GM08714 (cell line): ENCODE results near the gene CEP128.
"Not testable (repeated sequence)": the region's sequence is repeated elsewhere in the genome, so short reads cannot be mapped to it uniquely, and the experiment has no call there.

Experiments
- H3K4me3 ChIP-seq: fragments of 200-500 bp; sonication (Bioruptor generic); 2 replicates; pipeline ENCODE4 v1.5.1; 2014; ENCODE audit warnings: mild to moderate bottlenecking, low read length, inconsistent platforms
- ZNF274 ChIP-seq: IDR thresholded peaks from 2 replicates; pipeline ENCODE4 v1.6.1; 2012; ENCODE audit warnings: mild to moderate bottlenecking, low read depth, low read length

CEP128 gene

GRCh38 chr14:80933282-80933681, 8.3 kb downstream of the CEP128 start:
- no peak for TF ChIP-seq ZNF274
- H3K4me3 ChIP-seq = no peak overlapping the region

GRCh38 chr14:80930836-80931389, 10.6 kb downstream of the CEP128 start:
- no peak for TF ChIP-seq ZNF274
- peak overlapping the region; percentile 4; the same call in 1 of the 2 replicates for H3K4me3 ChIP-seq

- H3K4me3 ChIP-seq = peak overlapping the region; percentile 23; the same call in 1 of the 2 replicates
- no peak for TF ChIP-seq ZNF274
These were observed 11.4 kb downstream of the CEP128 start for GRCh38 chr14:80930095-80930494.

GRCh38 chr14:80927083-80927989, 14.2 kb downstream of the CEP128 start:
- no peak for TF ChIP-seq ZNF274
- no peak overlapping the region for H3K4me3 ChIP-seq

DNA sequence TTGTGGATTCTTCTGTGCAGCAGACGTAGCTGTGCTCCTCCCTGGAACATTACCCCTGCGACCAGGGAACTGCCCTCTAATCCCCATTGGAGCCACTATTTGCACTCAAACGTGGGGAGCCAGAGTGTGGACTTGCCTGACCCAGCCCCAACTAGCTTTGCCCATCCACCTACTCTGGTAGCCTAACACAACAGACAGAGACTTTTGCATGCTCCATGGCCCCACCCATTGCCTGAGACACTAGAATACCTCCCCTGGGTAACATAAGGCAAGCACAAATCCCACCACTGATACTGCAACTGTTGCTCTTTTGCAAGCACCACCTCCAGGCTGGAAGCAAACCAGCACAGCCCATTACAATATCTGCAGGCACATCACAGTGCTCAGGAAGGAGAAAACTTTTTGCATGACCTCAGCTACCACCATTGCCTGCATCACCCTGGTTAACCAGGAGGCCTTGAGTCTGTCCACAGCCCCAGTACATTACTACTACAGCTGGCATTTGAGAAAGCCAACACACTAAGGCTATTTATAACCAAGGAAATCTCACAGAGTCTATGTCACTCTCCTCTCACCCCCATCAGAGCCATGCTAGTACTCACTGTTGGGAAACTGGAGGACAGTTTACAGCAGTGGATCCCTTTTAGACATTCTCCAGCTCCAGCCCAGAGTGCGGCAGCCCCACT, 15.0 kb downstream of the CEP128 start:
- no peak for TF ChIP-seq ZNF274
- H3K4me3 ChIP-seq = no peak overlapping the region

GRCh38 chr14:80924365-80925103, 17.0 kb downstream of the CEP128 start:
- no peak for TF ChIP-seq ZNF274

GRCh38 chr14:80923368-80923767, 18.2 kb downstream of the CEP128 start:
- no peak for TF ChIP-seq ZNF274
- no peak overlapping the region for H3K4me3 ChIP-seq

More at GRCh38 chr14:80924365-80925103, 17.0 kb downstream of the CEP128 start:
- H3K4me3 ChIP-seq = no peak overlapping the region

DNA sequence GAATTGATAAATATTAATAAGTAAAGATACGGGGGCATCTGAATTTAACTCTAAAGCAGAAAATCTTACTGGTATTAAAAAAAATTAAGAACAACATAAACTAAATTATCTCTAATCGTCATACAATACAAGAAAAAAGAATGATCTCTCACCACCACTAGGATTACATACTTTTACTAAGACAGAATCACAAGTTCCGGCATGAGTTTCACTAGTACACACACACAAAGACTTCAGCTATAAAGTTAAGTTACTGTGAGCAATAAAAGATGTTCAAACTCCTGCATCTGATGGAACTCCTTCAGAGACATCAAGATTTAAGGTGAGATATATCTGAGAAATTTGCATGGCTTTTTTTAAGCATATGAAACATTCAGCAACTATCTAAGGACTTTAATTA, 21.9 kb downstream of the CEP128 start:
- no peak overlapping the region for H3K4me3 ChIP-seq
- TF ChIP-seq ZNF274 = no peak

- H3K4me3 ChIP-seq = not testable (repeated sequence)
These were observed 29.5 kb downstream of the CEP128 start for GRCh38 chr14:80912013-80912412.

DNA sequence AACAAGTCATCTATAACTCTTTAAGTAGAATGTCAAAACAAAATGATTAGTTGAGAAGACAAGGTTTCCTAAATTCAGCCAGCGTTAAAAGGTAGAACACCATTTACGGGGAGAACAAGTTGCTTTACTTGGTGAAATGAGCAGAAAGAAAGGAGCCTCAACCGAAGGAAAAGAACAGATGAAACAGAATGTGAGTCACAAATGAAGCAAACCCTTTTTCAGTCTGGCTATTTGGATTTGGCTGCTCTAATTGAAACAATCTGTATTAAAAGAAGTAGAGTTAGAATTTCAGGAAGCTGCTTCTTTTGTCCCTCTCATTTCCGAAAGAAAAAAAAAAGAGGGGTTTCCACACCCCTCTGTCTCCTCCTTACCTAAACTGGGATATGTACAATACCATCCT, 34.6 kb downstream of the CEP128 start:
- TF ChIP-seq ZNF274 = no peak
- no peak overlapping the region for H3K4me3 ChIP-seq

GRCh38 chr14:80906336-80906735, 35.2 kb downstream of the CEP128 start:
- TF ChIP-seq ZNF274 = no peak
- H3K4me3 ChIP-seq = no peak overlapping the region

DNA sequence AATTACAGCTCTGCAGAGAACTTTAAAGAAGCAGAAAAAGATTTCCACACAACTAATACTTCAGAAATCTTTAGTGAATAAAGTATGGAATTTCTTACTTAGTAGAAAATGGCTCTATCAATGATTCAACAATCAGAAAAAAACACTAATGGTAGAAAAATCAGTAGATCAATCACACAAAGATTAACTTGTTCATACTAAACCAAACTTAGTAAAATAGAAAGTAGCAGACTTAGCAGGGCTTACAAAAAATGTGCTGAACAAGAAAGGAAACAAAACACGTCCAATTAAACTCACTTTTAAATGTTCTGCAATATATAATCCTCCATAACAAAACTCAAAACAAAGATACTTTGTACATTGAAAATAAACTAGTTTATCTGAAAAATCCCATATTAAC, 38.9 kb downstream of the CEP128 start:
- no peak for TF ChIP-seq ZNF274
- H3K4me3 ChIP-seq = no peak overlapping the region

GRCh38 chr14:80901822-80902221, 39.7 kb downstream of the CEP128 start:
- TF ChIP-seq ZNF274 = no peak
- no peak overlapping the region for H3K4me3 ChIP-seq

DNA sequence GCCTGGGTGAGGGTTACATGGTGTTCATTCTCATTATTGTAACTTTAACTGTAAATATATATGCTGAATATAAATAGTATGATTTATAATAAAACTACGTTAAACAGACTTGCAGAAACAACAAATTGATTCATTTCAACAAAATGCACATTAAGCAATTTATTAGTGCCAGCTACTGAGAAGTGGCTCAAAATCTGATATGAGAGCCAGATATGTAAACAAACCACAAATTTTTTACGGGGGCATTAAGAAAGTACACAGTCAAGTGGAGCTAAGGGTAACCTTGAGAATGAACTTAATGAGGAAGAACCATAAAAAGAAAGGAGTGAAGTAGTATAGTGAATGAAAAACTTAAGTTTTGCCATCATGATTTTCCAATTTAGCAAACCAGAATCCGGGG, 40.3 kb downstream of the CEP128 start:
- TF ChIP-seq ZNF274 = no peak
- H3K4me3 ChIP-seq = no peak overlapping the region

DNA sequence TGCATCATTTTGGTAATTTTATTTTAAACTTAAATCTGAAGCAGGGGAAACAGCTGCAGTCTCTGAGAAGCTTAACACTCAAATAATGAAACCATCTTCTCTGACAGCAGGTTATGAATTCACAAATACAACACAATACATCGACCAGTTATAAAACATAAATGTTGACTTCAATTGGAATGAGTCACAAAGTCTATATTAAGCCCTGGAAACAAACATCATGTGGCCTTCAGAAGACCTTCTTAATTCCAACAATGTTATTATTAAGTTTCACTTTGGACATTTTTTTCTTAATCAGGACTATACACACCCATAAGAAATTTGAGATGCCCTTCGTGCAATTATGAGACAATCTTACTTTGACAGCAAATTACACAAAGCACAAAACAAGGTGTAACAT, 68.9 kb downstream of the CEP128 start:
- H3K4me3 ChIP-seq = no peak overlapping the region
- TF ChIP-seq ZNF274 = no peak
